ENCODE results near the gene XRCC2. TPM values are rescaled to one million over a fixed set of nuclear protein-coding genes. Genes with fewer than 3 reads are reported as not detected.
A peak's percentile ranks its signal among the peaks of the same experiment; 100 is the strongest.

XRCC2 gene
- total RNA-seq, 2 donors from 2014 or later = 15.7 to 26.7 TPM

GRCh38 chr7:152674860-152675758, 832 bp downstream of the XRCC2 start:
- Mint-ChIP-seq H3K27ac (peak overlapping the region; percentile 79), H3K4me1 (peaks cover 6% of the 10 kb centered on the region), H3K4me3 (peak overlapping the region; percentile 86), H3K27me3 (no peaks in the 10 kb centered on the region), H3K9me3 (no peaks in the 10 kb centered on the region), H3K36me3 (ENCODE audit: low read depth) (peaks cover 16% of the 10 kb centered on the region)
- no peak for ATAC-seq (replicated peaks)

GRCh38 chr7:152673897-152674296, 2.0 kb downstream of the XRCC2 start:
- H3K4me3 Mint-ChIP-seq = no peak overlapping the region
- H3K27me3 Mint-ChIP-seq = no peaks in the 10 kb centered on the region
- H3K36me3 Mint-ChIP-seq (ENCODE audit: low read depth) = peaks cover 16% of the 10 kb centered on the region
- no peaks in the 10 kb centered on the region for H3K9me3 Mint-ChIP-seq
- H3K27ac Mint-ChIP-seq = no peak overlapping the region
- ATAC-seq (replicated peaks) = no peak
- peaks cover 6% of the 10 kb centered on the region for H3K4me1 Mint-ChIP-seq

- Mint-ChIP-seq H3K9me3 (no peaks in the 10 kb centered on the region), H3K27me3 (no peaks in the 10 kb centered on the region)
Observed at GRCh38 chr7:152672626-152673025, 3.3 kb downstream of the XRCC2 start.

GRCh38 chr7:152669758-152670157, 6.2 kb downstream of the XRCC2 start:
- peaks cover under 1% of the 10 kb centered on the region for H3K4me1 Mint-ChIP-seq
- peaks cover 21% of the 10 kb centered on the region for H3K36me3 Mint-ChIP-seq (ENCODE audit: low read depth)
- no peak overlapping the region for H3K4me3 Mint-ChIP-seq
- no peak for ATAC-seq (replicated peaks)
- H3K27me3 Mint-ChIP-seq = no peaks in the 10 kb centered on the region
- no peaks in the 10 kb centered on the region for H3K9me3 Mint-ChIP-seq
- H3K27ac Mint-ChIP-seq = no peak overlapping the region

More at GRCh38 chr7:152672626-152673025, 3.3 kb downstream of the XRCC2 start:
- H3K27ac Mint-ChIP-seq = no peak overlapping the region
- no peak overlapping the region for H3K4me3 Mint-ChIP-seq
- ATAC-seq (replicated peaks) = no peak
- peaks cover 26% of the 10 kb centered on the region for H3K36me3 Mint-ChIP-seq (ENCODE audit: low read depth)
- peaks cover 6% of the 10 kb centered on the region for H3K4me1 Mint-ChIP-seq

GRCh38 chr7:152668975-152669374, 7.0 kb downstream of the XRCC2 start:
- Mint-ChIP-seq H3K9me3 (no peaks in the 10 kb centered on the region), H3K4me3 (no peak overlapping the region), H3K27me3 (no peaks in the 10 kb centered on the region), H3K4me1 (no peaks in the 10 kb centered on the region), H3K27ac (no peak overlapping the region), H3K36me3 (ENCODE audit: low read depth) (peaks cover 21% of the 10 kb centered on the region)
- no peak for ATAC-seq (replicated peaks)

- Mint-ChIP-seq H3K27me3 (no peaks in the 10 kb centered on the region), H3K27ac (no peak overlapping the region), H3K9me3 (no peaks in the 10 kb centered on the region), H3K4me3 (no peak overlapping the region), H3K36me3 (ENCODE audit: low read depth) (peaks cover 21% of the 10 kb centered on the region), H3K4me1 (no peaks in the 10 kb centered on the region)
- no peak for ATAC-seq (replicated peaks)
Observed at GRCh38 chr7:152667958-152668357, 8.0 kb downstream of the XRCC2 start.

GRCh38 chr7:152666078-152666477, 9.9 kb downstream of the XRCC2 start:
- no peak overlapping the region for H3K4me3 Mint-ChIP-seq
- H3K27me3 Mint-ChIP-seq = no peaks in the 10 kb centered on the region
- H3K9me3 Mint-ChIP-seq = no peaks in the 10 kb centered on the region
- no peak for ATAC-seq (replicated peaks)
- no peaks in the 10 kb centered on the region for H3K4me1 Mint-ChIP-seq
- peaks cover 10% of the 10 kb centered on the region for H3K36me3 Mint-ChIP-seq (ENCODE audit: low read depth)
- no peak overlapping the region for H3K27ac Mint-ChIP-seq

- Mint-ChIP-seq H3K9me3 (no peaks in the 10 kb centered on the region), H3K4me1 (no peaks in the 10 kb centered on the region), H3K27me3 (no peaks in the 10 kb centered on the region), H3K36me3 (ENCODE audit: low read depth) (peaks cover 23% of the 10 kb centered on the region), H3K27ac (no peak overlapping the region), H3K4me3 (no peak overlapping the region)
- ATAC-seq (replicated peaks) = no peak
Observed at GRCh38 chr7:152664636-152665035, 11.3 kb downstream of the XRCC2 start.

- Mint-ChIP-seq H3K9me3 (no peaks in the 10 kb centered on the region), H3K4me3 (no peak overlapping the region), H3K36me3 (ENCODE audit: low read depth) (peaks cover 30% of the 10 kb centered on the region)
Observed at GRCh38 chr7:152663931-152664330, 12.0 kb downstream of the XRCC2 start.

GRCh38 chr7:152663148-152663740, 12.7 kb downstream of the XRCC2 start:
- Mint-ChIP-seq H3K9me3 (no peaks in the 10 kb centered on the region), H3K36me3 (ENCODE audit: low read depth) (peaks cover 33% of the 10 kb centered on the region), H3K4me3 (no peak overlapping the region)

More at GRCh38 chr7:152663931-152664330, 12.0 kb downstream of the XRCC2 start:
- ATAC-seq (replicated peaks) = no peak
- Mint-ChIP-seq H3K27me3 (no peaks in the 10 kb centered on the region), H3K27ac (no peak overlapping the region), H3K4me1 (no peaks in the 10 kb centered on the region)

GRCh38 chr7:152661479-152661878, 14.5 kb downstream of the XRCC2 start:
- no peak overlapping the region for H3K4me3 Mint-ChIP-seq
- no peaks in the 10 kb centered on the region for H3K27me3 Mint-ChIP-seq
- no peak overlapping the region for H3K27ac Mint-ChIP-seq
- H3K4me1 Mint-ChIP-seq = no peaks in the 10 kb centered on the region
- no peak for ATAC-seq (replicated peaks)
- H3K9me3 Mint-ChIP-seq = no peaks in the 10 kb centered on the region
- H3K36me3 Mint-ChIP-seq (ENCODE audit: low read depth) = peaks cover 38% of the 10 kb centered on the region

More at GRCh38 chr7:152663148-152663740, 12.7 kb downstream of the XRCC2 start:
- Mint-ChIP-seq H3K27ac (no peak overlapping the region), H3K4me1 (no peaks in the 10 kb centered on the region), H3K27me3 (no peaks in the 10 kb centered on the region)
- ATAC-seq (replicated peaks) = no peak

GRCh38 chr7:152660021-152660420, 15.9 kb downstream of the XRCC2 start:
- no peaks in the 10 kb centered on the region for H3K27me3 Mint-ChIP-seq
- no peaks in the 10 kb centered on the region for H3K9me3 Mint-ChIP-seq
- ATAC-seq (replicated peaks) = no peak
- no peak overlapping the region for H3K4me3 Mint-ChIP-seq
- no peak overlapping the region for H3K27ac Mint-ChIP-seq
- H3K4me1 Mint-ChIP-seq = no peaks in the 10 kb centered on the region
- H3K36me3 Mint-ChIP-seq (ENCODE audit: low read depth) = peaks cover 40% of the 10 kb centered on the region

GRCh38 chr7:152654971-152655370, 21.0 kb downstream of the XRCC2 start:
- ATAC-seq (replicated peaks) = no peak
- Mint-ChIP-seq H3K27ac (no peak overlapping the region), H3K4me1 (no peaks in the 10 kb centered on the region), H3K9me3 (no peaks in the 10 kb centered on the region), H3K4me3 (no peak overlapping the region), H3K36me3 (ENCODE audit: low read depth) (peaks cover 30% of the 10 kb centered on the region), H3K27me3 (no peaks in the 10 kb centered on the region)

GRCh38 chr7:152649220-152649619, 26.7 kb downstream of the XRCC2 start:
- Mint-ChIP-seq H3K4me1 (no peaks in the 10 kb centered on the region), H3K27me3 (no peaks in the 10 kb centered on the region), H3K4me3 (no peak overlapping the region), H3K9me3 (peaks cover 5% of the 10 kb centered on the region), H3K36me3 (ENCODE audit: low read depth) (peaks cover 30% of the 10 kb centered on the region), H3K27ac (no peak overlapping the region)
- no peak for ATAC-seq (replicated peaks)

GRCh38 chr7:152647009-152647408, 28.9 kb downstream of the XRCC2 start:
- no peak overlapping the region for H3K4me3 Mint-ChIP-seq
- no peak for ATAC-seq (replicated peaks)
- no peaks in the 10 kb centered on the region for H3K4me1 Mint-ChIP-seq
- peaks cover 30% of the 10 kb centered on the region for H3K36me3 Mint-ChIP-seq (ENCODE audit: low read depth)
- H3K27ac Mint-ChIP-seq = no peak overlapping the region
- peaks cover 5% of the 10 kb centered on the region for H3K9me3 Mint-ChIP-seq
- H3K27me3 Mint-ChIP-seq = no peaks in the 10 kb centered on the region

Data from activated T-helper 17 cell treated with anti-CD3 and anti-CD28 coated beads, Interleukin-2, amount 50 U/mL, for 72 hours (primary cell).